GM19043 (cell line): ENCODE data around the gene HDDC3.
"Not testable (repeated sequence)": the region's sequence is repeated elsewhere in the genome, so short reads cannot be mapped to it uniquely, and the experiment has no call there.

Experiments used
- ATAC-seq: cut with Tn5 transposase; IDR thresholded peaks from one replicate; pipeline ENCODE4 v1.9.1; 2021; ENCODE audit warnings: low read depth; ENCODE audit not compliant: unreplicated experiment

Gene HDDC3

DNA sequence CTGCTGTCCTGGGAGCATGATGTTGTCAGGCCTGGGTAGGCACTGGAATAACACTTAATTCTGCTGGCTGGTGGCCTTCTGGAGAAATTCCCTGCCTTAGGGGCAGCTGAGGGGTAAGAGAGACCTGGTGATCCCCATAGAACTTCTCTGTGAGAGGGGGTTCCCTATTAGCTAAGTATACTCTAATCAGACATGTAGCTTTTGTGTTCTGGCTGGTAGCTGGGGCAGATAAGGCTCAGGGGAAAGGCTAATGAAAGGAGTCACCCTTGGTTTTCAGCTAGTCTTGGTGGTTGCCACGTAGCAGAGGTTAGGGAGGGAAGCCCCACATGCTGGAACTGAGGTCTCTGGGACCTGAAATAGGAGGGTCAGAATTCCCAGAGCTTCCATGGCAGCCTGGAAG lies 952 bp upstream of the HDDC3 start:
- no peak for ATAC-seq

DNA sequence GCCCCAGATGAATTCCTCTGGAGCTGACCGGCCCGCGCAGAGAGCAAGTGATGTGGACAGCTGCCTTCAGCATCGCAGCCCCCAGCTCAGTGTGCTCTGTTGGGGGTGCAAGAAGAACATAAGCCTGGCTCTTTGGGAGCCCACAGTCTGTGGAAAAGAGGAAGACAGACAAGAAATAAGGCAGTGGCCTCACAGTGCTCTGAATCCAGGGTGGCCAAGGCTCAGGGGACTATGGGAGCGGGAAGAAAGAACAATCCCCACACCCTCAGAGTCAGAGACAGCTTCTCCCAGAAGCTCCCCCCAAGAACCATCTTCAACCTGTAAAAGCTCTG lies 277 bp upstream of the HDDC3 start:
- ATAC-seq = no peak

DNA sequence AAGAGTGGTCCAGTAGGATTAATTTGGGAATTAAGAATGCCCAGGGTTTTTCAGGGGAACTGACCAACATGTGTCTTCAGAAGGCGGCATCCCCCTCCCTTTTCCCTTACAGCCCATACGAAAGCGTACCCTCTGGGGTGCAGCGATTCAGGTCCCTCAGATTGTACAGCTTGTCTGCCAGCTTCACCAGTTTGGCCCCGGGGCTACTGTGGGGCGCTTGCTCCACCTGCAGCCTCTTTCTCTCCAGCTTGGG lies 848 bp downstream of the HDDC3 start:
- ATAC-seq = no peak

GRCh38 chr15:90930861-90931574 lies 1.3 kb downstream of the HDDC3 start:
- ATAC-seq = no peak

- ATAC-seq = no peak
These were observed 2.9 kb downstream of the HDDC3 start for GRCh38 chr15:90929246-90930019.

DNA sequence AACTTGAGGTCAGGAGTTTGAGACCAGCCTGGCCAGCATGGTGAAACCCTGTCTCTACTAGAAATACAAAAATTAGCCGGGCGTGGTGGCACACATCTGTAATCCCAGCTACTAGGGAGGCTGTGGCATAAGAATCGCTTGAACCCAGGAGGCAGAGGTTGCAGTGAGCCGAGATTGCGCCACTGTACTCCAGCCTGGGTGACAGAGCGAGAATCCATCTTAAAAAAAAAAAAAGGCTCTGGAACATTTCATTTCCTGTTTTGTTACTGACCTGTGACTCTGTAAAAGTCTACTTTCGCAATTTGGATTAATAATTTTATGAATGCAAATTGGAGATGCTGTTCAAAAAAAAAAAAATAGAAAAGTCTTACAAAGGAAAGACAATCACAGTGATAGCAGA lies 4.2 kb downstream of the HDDC3 start:
- ATAC-seq = not testable (repeated sequence)

DNA sequence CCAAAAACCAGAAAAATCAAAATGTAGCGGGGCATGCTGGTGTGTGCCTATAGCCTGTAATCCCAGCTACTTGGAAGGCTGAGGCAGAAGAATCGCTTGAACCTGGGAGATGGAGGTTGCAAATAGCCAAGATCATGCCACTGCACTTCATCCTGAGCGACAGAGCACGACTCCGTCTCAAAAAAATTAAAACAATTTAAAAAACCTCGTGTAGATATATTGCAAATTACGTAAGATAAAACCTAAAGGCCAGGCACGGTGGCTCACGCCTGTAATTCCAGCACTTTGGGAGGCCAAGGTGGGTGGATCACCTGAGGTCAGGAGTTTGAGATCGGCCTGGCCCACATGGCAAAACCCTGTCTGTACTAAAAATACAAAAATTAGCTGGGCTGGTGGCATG lies 5.6 kb downstream of the HDDC3 start:
- ATAC-seq = not testable (repeated sequence)

GRCh38 chr15:90924375-90924774 lies 8.0 kb downstream of the HDDC3 start:
- ATAC-seq = peak; percentile 57

DNA sequence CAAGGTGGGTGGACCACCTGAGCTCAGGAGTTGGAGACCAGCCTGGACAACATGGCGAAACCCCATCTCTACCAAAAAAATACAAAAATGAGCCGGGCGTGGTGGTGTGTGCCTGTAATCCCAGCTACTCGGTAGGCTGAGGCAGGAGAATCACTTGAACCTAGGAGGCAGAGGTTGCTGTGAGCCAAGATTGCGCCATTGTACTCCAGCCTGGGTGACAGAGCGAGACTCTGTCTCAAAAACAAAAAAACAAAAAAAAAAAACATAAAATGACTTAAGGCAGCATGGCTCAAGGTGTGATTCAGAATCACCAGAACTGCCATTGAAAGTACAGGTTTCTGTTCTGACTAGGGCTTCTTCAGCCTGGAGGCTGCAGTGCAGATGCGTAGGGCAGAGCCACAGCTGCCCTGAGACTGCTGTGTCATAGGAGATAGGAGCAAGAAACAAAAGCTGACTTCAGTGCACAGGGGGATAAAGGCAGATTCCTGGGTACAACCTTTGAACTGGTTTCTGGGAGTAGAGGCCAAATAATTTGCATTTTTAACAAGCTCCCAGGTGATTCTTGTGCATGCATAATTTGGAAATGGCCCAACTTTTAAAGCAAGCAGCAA lies 9.5 kb downstream of the HDDC3 start:
- peak; percentile 81 for ATAC-seq

DNA sequence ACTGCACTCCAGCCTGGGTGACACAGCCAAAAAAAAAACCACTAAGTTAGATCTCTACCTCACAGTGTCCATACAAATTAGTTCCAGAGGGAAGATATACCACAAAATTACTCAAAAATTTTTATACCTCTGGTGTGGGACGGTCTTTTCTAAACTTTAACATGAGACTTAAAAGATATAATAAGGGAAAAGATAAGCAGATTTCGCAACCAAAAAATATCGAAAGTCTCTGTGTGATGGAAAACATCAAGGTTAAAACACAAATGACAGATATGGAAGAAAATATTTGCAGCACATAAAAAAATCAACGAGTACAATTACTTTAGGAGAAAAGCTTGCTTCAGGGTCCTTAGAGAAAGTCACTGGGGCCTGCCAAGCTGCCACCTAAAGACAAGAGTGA lies 10.5 kb downstream of the HDDC3 start:
- ATAC-seq = no peak

DNA sequence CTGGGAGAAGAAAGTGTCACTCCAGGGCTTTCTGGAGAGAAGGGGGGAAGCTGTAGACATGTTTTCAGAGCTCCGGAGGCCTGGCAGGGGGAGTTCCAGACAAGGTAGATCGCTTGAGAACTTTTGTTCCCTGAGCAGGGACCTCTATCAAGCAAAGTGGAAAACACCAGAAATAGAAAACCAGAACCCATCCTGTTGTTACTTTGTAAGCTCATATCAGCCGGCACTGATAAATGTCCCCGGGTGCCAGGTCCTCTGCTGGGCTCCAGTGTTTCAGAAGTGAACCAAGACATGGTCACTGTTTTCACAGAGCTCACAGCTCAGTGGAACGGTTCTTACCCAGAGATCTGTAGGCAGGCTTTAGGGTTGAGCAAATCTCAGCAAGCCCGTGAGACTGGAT lies 13.5 kb downstream of the HDDC3 start:
- ATAC-seq = no peak

DNA sequence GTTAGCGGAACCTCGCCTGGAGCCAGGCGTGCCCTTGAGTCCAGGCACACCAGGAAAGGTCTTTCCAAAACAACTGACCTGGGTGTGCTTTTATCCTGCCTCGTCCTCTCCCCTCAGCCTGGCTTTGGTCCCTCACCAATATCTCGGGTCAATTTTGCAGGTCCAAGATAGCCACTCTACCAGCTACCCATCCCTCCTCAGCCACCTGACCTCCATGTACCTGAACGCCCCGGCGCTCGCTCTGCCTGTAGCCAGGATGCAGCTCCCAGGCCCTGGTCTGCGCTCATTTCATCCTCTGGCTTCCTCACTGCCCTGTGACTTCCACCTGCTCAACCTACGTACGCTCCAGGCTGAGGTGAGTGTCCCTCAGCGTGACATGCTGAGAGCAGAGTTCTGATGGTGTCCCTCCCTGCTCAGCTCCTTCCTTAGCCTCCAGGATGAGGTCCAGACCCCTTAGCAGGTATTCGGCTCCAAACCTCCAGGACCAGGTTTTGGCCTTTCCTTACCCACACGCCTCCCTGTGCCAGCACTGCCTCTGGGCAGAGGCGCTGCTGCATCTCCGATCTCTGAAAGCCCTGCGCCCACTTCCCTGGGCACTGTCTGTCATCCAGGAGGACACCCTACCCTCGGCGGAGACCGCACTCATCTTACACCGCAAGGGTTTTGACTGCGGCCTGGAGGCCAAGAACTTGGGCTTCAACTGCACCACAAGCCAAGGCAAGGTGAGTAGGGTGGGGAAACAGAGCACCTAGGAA lies 14.1 kb downstream of the HDDC3 start:
- ATAC-seq = no peak

DNA sequence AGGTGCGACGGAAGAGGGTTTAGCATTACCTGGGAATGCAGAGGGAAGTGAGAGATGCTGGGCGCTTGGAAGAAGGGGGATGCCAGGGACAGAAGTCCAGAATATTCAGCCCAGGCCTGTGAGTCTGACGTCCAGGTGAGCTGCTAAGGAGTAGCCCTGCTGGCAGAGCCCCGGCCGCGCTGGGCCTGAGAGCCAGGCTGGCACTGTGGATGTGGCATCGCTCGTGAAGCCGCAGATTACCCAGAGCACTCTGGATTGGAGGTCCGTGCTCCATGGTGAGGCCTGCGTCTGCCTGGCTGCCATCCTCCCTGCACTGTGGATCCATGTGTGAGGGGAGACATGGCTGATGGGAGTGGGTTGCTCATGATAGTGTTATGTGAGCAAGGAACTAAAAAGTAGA lies 14.8 kb downstream of the HDDC3 start:
- no peak for ATAC-seq

GRCh38 chr15:90916461-90916860 lies 15.9 kb downstream of the HDDC3 start:
- no peak for ATAC-seq

GRCh38 chr15:90915808-90916440 lies 16.4 kb downstream of the HDDC3 start:
- ATAC-seq = no peak

GRCh38 chr15:90915216-90915807 lies 17.0 kb downstream of the HDDC3 start:
- ATAC-seq = no peak

- ATAC-seq = no peak
These were observed 17.9 kb downstream of the HDDC3 start for GRCh38 chr15:90914305-90915080.

DNA sequence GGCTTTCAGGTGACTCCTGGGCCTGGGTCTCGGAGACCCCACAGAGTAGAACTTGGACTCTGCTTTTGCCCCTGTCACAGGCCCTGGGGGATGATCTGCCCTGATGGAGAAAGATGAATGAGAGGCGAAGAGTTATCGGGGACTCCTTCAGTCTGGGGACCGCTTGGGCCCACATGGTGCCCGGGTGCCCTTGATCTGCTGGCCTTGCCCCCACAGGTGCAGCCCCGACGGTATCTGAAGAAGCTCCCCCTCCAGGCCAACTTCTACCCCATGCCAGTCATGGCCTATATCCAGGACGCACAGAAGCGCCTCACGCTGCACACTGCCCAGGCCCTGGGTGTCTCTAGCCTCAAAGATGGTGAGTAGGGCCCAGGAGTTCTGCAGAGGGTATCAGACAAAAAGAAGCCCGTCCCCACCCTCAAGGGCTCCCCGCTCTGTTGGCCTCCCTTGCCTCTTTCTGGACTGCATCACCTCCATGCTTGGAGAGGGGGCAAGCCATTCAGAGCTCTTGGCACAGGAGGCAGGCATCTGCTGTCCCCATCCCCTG lies 18.9 kb downstream of the HDDC3 start:
- ATAC-seq = no peak

- no peak for ATAC-seq
These were observed 19.6 kb downstream of the HDDC3 start for GRCh38 chr15:90912770-90913075.
